B cell (primary cell): ENCODE data around the gene CORO1C. TPM values are rescaled to one million over a fixed set of nuclear protein-coding genes. Genes with fewer than 3 reads are reported as not detected.

Source experiments
- ATAC-seq: fragments of 200-7000 bp; cut with Tn5 transposase; one replicate; pipeline ENCODE4 v1.10.0; 2021; ENCODE audit warnings: low read depth, mild to moderate bottlenecking, moderate number of reproducible peaks, moderate library complexity
- CTCF ChIA-PET: fragments of 350-600 bp; sonication (Branson Sonifier 250); formaldehyde crosslinking; loops from one replicate; lab custom pipeline; 2021; ENCODE audit warnings: antibody characterized with exemption, inconsistent platforms; lab: Charles Lee
- POLR2A ChIA-PET: fragments of 350-600 bp; sonication (Branson Sonifier 250); formaldehyde crosslinking; loops from one replicate; lab custom pipeline; 2021; ENCODE audit warnings: antibody characterized with exemption; lab: Charles Lee
- DNase-seq: peaks from one replicate; pipeline ENCODE4 v3.0.0; 2013
- H2AFZ ChIP-seq: 2 replicates; pipeline ENCODE4 v1.6.1; 2012; ENCODE audit warnings: mild to moderate bottlenecking, low read depth, low read length; ENCODE audit not compliant: insufficient read depth, poor library complexity, severe bottlenecking
- H3K27ac ChIP-seq, 2 donors: 1 replicate in 1 of 2; 2 replicates in 1 of 2; pipeline ENCODE4 v1.5.1; 2012 to 2013; ENCODE audit warnings: low read length in 2 of 2, mild to moderate bottlenecking in 2 of 2, moderate library complexity in 1 of 2
- H3K27me3 ChIP-seq, 4 experiments: fragments of 200-600 bp in 1 of 4; sonication (generic) in 1 of 4; replicated peaks in 1 of 4; 1 replicate in 2 of 4; 2 replicates in 2 of 4; pipeline versions ENCODE4 v1.6.1 to v1.7.0; 2013 to 2016; ENCODE audit warnings: low read length in 3 of 4, mild to moderate bottlenecking in 2 of 4, mixed read lengths in 1 of 4, moderate library complexity in 1 of 4; ENCODE audit not compliant: insufficient read depth in 4 of 4, control insufficient read depth in 3 of 4; ENCODE audit errors: control extremely low read depth in 1 of 4
- H3K36me3 ChIP-seq, 2 experiments: replicated peaks in 1 of 2; 1 replicate in 1 of 2; 2 replicates in 1 of 2; pipeline versions ENCODE4 v1.6.1 to v1.7.1; 2013; ENCODE audit warnings: low read length in 1 of 2; ENCODE audit not compliant: insufficient read depth in 2 of 2, control insufficient read depth in 1 of 2; ENCODE audit errors: control extremely low read depth in 1 of 2, extremely low read depth in 1 of 2
- H3K4me1 ChIP-seq, 2 donors: fragments of 200-600 bp in 1 of 2; sonication (generic) in 1 of 2; 1 replicate in 1 of 2; 2 replicates in 1 of 2; pipeline versions ENCODE4 v1.5.1 to v1.6.1; 2013 to 2017; ENCODE audit warnings: low read length in 2 of 2; ENCODE audit not compliant: control insufficient read depth in 2 of 2, insufficient read depth in 2 of 2
- H3K4me2 ChIP-seq: replicated peaks from 2 replicates; pipeline ENCODE3; 2012; ENCODE audit warnings: mild to moderate bottlenecking, low read depth, low read length; ENCODE audit not compliant: poor library complexity, severe bottlenecking
- H3K4me3 ChIP-seq, 5 experiments: fragments of 200-600 bp in 1 of 5; sonication (generic) in 1 of 5; 1 replicate in 3 of 5; 2 replicates in 2 of 5; pipeline versions ENCODE4 v1.5.1 to v1.7.0; 2011 to 2016; ENCODE audit warnings: low read length in 4 of 5, mild to moderate bottlenecking in 4 of 5, low read depth in 2 of 5, control low read depth in 1 of 5, moderate library complexity in 1 of 5; ENCODE audit not compliant: insufficient read depth in 1 of 5; ENCODE audit errors: control extremely low read depth in 1 of 5, extremely low read depth in 1 of 5
- H3K79me2 ChIP-seq: fragments of 200-600 bp; sonication (generic); one replicate; pipeline ENCODE4 v1.6.0; 2016; ENCODE audit warnings: low read length; ENCODE audit not compliant: control insufficient read depth, insufficient read depth
- H3K9ac ChIP-seq: fragments of 200-600 bp; sonication (generic); 2 replicates; pipeline ENCODE4 v1.6.1; 2017; ENCODE audit warnings: mild to moderate bottlenecking, low read length, moderate library complexity
- H3K9me3 ChIP-seq, 3 donors: one replicate each; pipeline versions ENCODE4 v1.6.1 to v1.7.1; 2013; ENCODE audit warnings: low read length in 2 of 3; ENCODE audit not compliant: control insufficient read depth in 2 of 3, insufficient read depth in 1 of 3; ENCODE audit errors: control extremely low read depth in 1 of 3
- H4K20me1 ChIP-seq: 2 replicates; pipeline ENCODE4 v1.6.0; 2012; ENCODE audit warnings: mild to moderate bottlenecking, low read length; ENCODE audit not compliant: insufficient read depth, control insufficient read depth, poor library complexity, severe bottlenecking
- H3K27ac Mint-ChIP-seq: one replicate; pipeline ENCODE4 v1.8.0; 2021; ENCODE audit warnings: mixed read lengths
- H3K27me3 Mint-ChIP-seq: one replicate; pipeline ENCODE4 v1.8.0; 2021; ENCODE audit warnings: mixed read lengths
- H3K4me1 Mint-ChIP-seq: one replicate; pipeline ENCODE4 v1.8.0; 2021; ENCODE audit warnings: mixed read lengths
- H3K4me3 Mint-ChIP-seq: one replicate; pipeline ENCODE4 v1.8.0; 2021; ENCODE audit warnings: mixed read lengths
- H3K9me3 Mint-ChIP-seq: one replicate; pipeline ENCODE4 v1.8.0; 2022; ENCODE audit warnings: mixed read lengths; ENCODE audit not compliant: insufficient read depth
- EZH2 ChIP-seq: IDR thresholded peaks from 2 replicates; pipeline ENCODE4 v1.6.1; 2012; ENCODE audit warnings: borderline replicate concordance, low read depth, mild to moderate bottlenecking, moderate library complexity, low read length; ENCODE audit not compliant: insufficient read depth, poor library complexity, severe bottlenecking
- WGBS: methylation state at CpG from one replicate; pipeline ENCODE4 v1.1.5; 2013; ENCODE audit warnings: missing lambda C conversion rate; ENCODE audit not compliant: insufficient coverage; 5-methylcytosine and 5-hydroxymethylcytosine counted together
- intact Hi-C: fragments of 100-400 bp; cut with micrococcal nuclease; formaldehyde crosslinking; loops from one replicate; pipeline ENCODE4 v1.10.0; 2022
- polyA plus RNA-seq: library from polyadenylated mRNA; depleted of rRNA; stranded (reverse); fragments of >200 nt; gene quantifications from 2 replicates; pipeline ENCODE4 v1.2.3, GENCODE V29; 2012
- total RNA-seq, 2 donors: library from RNA; stranded (reverse); fragments of 120-200 nt in 1 of 2; gene quantifications; 1 replicate in 1 of 2; 2 replicates in 1 of 2; pipeline versions ENCODE4 v1.2.3 to v1.2.4, GENCODE V29; 2013 to 2022
- TF ChIP-seq, protein P1 (sequence below): fragments of 200-600 bp; IDR thresholded peaks from one replicate; pipeline ENCODE4 v1.8.0; 2022; ENCODE audit warnings: antibody characterized with exemption, mild to moderate bottlenecking

The CORO1C gene
- total and polyA plus RNA-seq, 2 donors (not counting 1 experiment from before 2014, with no cell fraction given) = 19.2 to 68.0 TPM

DNA sequence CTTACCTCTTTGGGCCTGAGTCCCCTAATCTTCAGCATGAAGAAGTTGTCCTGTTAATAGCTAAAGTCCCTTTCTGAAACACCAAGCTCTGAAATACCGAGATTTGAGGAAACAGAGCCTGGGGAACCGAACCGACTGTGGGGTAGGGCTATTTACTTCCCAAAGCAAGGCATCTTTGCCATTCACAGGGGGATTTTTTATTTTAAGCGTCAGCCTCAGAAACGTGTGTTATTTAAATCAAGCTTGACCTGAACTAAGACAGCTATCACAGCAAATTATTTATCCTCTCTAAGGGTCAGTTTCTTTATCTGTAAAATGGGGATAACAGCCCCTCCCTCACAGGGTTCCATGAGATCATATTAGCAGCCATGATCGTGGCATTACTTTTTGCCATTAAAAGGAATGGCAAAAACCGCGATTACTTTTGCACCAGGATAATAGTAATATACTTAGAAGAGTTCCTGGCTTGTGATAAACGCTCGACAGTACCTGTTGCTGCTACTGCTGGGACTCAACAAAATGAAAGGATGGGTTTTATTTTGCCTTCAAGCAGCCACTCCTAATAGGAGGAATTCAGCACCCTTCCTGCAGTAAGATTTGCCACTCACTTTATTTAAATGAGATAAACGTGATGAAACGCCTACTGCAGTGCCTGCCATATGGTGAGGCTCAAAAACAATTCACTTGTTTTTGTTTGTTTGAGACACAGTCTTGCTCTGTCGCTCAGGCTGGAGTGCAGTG, 1.3 kb upstream of the CORO1C start:
- TF ChIP-seq, protein P1, sequence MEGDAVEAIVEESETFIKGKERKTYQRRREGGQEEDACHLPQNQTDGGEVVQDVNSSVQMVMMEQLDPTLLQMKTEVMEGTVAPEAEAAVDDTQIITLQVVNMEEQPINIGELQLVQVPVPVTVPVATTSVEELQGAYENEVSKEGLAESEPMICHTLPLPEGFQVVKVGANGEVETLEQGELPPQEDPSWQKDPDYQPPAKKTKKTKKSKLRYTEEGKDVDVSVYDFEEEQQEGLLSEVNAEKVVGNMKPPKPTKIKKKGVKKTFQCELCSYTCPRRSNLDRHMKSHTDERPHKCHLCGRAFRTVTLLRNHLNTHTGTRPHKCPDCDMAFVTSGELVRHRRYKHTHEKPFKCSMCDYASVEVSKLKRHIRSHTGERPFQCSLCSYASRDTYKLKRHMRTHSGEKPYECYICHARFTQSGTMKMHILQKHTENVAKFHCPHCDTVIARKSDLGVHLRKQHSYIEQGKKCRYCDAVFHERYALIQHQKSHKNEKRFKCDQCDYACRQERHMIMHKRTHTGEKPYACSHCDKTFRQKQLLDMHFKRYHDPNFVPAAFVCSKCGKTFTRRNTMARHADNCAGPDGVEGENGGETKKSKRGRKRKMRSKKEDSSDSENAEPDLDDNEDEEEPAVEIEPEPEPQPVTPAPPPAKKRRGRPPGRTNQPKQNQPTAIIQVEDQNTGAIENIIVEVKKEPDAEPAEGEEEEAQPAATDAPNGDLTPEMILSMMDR = no peak
- TF ChIP-seq EZH2 = no peak
- Histone ChIP-seq H4K20me1 (peaks cover 14% of the 10 kb centered on the region), H3K9me3 (peaks cover 0 to 3% (median 0%) of the 10 kb centered on the region in 3 donors), H2AFZ (peak overlapping the region; percentile 80), H3K27me3 (no peaks in the 10 kb centered on the region), H3K4me3 (peak overlapping the region in 4 of 5 experiments; percentile 84 to 92 (median 86)), H3K9ac (peak overlapping the region; percentile 84), H3K4me1 (peaks cover 11 to 16% of the 10 kb centered on the region in 2 donors), H3K27ac (peak overlapping the region; percentile 80 to 92), H3K4me2 (peak overlapping the region; percentile 96), H3K36me3 (no peaks in the 10 kb centered on the region), H3K79me2 (peaks cover 34% of the 10 kb centered on the region)
- DNase-seq (no peak), ATAC-seq (no peak)
- intact Hi-C loops = loop anchor here (1.0 to 5.0 kb wide), 6 partner anchors 70 to 360 kb away; partner anchors contain the start of genes ALKBH2, FICD, ISCU and USP30
- 94% methylated on average over 3 of the region's 13 CpGs for WGBS
- Mint-ChIP-seq H3K27me3 (no peaks in the 10 kb centered on the region), H3K4me1 (peaks cover 44% of the 10 kb centered on the region), H3K4me3 (peak overlapping the region; percentile 99), H3K27ac (peak overlapping the region; percentile 98), H3K9me3 (no peaks in the 10 kb centered on the region)
- ChIA-PET CTCF (interaction anchor here (0.6 to 1.7 kb wide), 6 partner anchors 18 to 162 kb away, joined by 3 to 16 read pairs (median 4); no protein-coding TSS in a partner anchor), POLR2A (no interaction called here)
